PC-9 (cell line): Measurements from ENCODE around the gene KRTAP5-5. TPM values are rescaled to one million over a fixed set of nuclear protein-coding genes. Genes with fewer than 3 reads are reported as not detected.

Experiments used
- BruUV-seq: library from RNA; stranded (reverse); fragments of 400-500 nt; replicated peaks from 2 replicates; lab custom pipeline; 2021; lab: Mats Ljungman, UMichigan
- CTCF ChIA-PET: fragments of 300-600 bp; sonication (Branson Sonifier 250); formaldehyde crosslinking; loops from one replicate; lab custom pipeline; 2022; ENCODE audit warnings: antibody characterized with exemption; lab: Charles Lee
- POLR2A ChIA-PET: fragments of 300-600 bp; sonication (Branson Sonifier 250); formaldehyde crosslinking; loops from one replicate; lab custom pipeline; 2022; ENCODE audit warnings: antibody characterized with exemption; ENCODE audit not compliant: unreplicated experiment; lab: Charles Lee
- DNase-seq, 2 experiments: peaks; one replicate each; pipeline versions ENCODE4 v3.0.0 to v3.0.0-alpha.2; 2015 to 2022; ENCODE audit warnings: mixed read lengths in 1 of 2
- H2AFZ ChIP-seq: fragments of 200-600 bp; sonication (generic); 2 replicates; pipeline ENCODE4 v1.8.1; 2017; ENCODE audit warnings: antibody characterized with exemption
- H3F3A ChIP-seq: fragments of 200-600 bp; sonication (generic); 2 replicates; pipeline ENCODE4 v1.8.1; 2017; ENCODE audit warnings: antibody characterized with exemption, mild to moderate bottlenecking, low read depth; ENCODE audit not compliant: insufficient read depth
- H3K27ac ChIP-seq: fragments of 200-600 bp; sonication (generic); 2 replicates; pipeline ENCODE4 v1.6.1; 2016; ENCODE audit warnings: mixed run types
- H3K27me3 ChIP-seq: fragments of 200-600 bp; sonication (generic); 2 replicates; pipeline ENCODE4 v1.6.1; 2016; ENCODE audit warnings: low read depth, mixed run types; ENCODE audit not compliant: insufficient read depth
- H3K36me3 ChIP-seq: fragments of 200-600 bp; sonication (generic); 2 replicates; pipeline ENCODE4 v1.6.1; 2016; ENCODE audit warnings: low read depth, mixed run types
- H3K4me1 ChIP-seq: fragments of 200-600 bp; sonication (generic); replicated peaks from 2 replicates; pipeline ENCODE4 v1.6.1; 2016; ENCODE audit warnings: mixed run types; ENCODE audit not compliant: insufficient read depth
- H3K4me2 ChIP-seq: fragments of 200-600 bp; sonication (generic); 2 replicates; pipeline ENCODE4 v1.6.1; 2017; ENCODE audit warnings: mixed run types
- H3K4me3 ChIP-seq: fragments of 200-600 bp; sonication (generic); 2 replicates; pipeline ENCODE4 v1.6.1; 2016; ENCODE audit warnings: mixed run types
- H3K79me2 ChIP-seq: fragments of 200-600 bp; sonication (generic); 2 replicates; pipeline ENCODE4 v1.6.1; 2017; ENCODE audit warnings: low read depth, mixed run types
- H3K9me2 ChIP-seq: fragments of 200-600 bp; sonication (generic); 2 replicates; pipeline ENCODE4 v1.8.1; 2017; ENCODE audit warnings: mild to moderate bottlenecking; ENCODE audit not compliant: insufficient read depth
- H3K9me3 ChIP-seq: fragments of 200-600 bp; sonication (generic); 2 replicates; pipeline ENCODE4 v1.8.1; 2016; ENCODE audit warnings: low read depth; ENCODE audit not compliant: insufficient read depth
- H4K20me1 ChIP-seq: fragments of 200-600 bp; sonication (generic); 2 replicates; pipeline ENCODE4 v1.8.1; 2017; ENCODE audit not compliant: insufficient read depth
- EZH2 ChIP-seq: fragments of 200-600 bp; sonication (generic); IDR thresholded peaks from 2 replicates; pipeline ENCODE4 v1.8.0; 2017; ENCODE audit warnings: antibody characterized with exemption, low read depth
- intact Hi-C: fragments of 100-400 bp; cut with micrococcal nuclease; formaldehyde crosslinking; loops from one replicate; pipeline ENCODE4 v1.10.0; 2022; ENCODE audit not compliant: unreplicated experiment
- total RNA-seq: library from RNA; stranded (reverse); gene quantifications from 2 replicates; pipeline ENCODE4 v1.2.3, GENCODE V29; 2021
- TF ChIP-seq, protein P1 (sequence below): fragments of 200-600 bp; sonication (generic); conservative IDR thresholded peaks from 2 replicates; pipeline ENCODE4 v1.6.1; 2017; ENCODE audit warnings: mixed run types, antibody characterized with exemption, mild to moderate bottlenecking, moderate library complexity

KRTAP5-5 gene
- total RNA-seq, 1 experiment from 2014 or later, result not detected

GRCh38 chr11:1656061-1656441 is 26.5 kb downstream of the KRTAP5-5 start:
- POLR2A ChIA-PET, result no interaction called here
- Histone ChIP-seq H3K4me1 (no peaks in the 10 kb centered on the region), H3K9me2 (no peaks in the 10 kb centered on the region), H3K27me3 (peaks cover 54% of the 10 kb centered on the region), H3K36me3 (no peaks in the 10 kb centered on the region), H3K4me3 (no peak overlapping the region), H2AFZ (no peak overlapping the region), H3K9me3 (no peaks in the 10 kb centered on the region), H3F3A (no peaks in the 10 kb centered on the region), H3K4me2 (no peak overlapping the region), H3K27ac (no peak overlapping the region), H4K20me1 (no peaks in the 10 kb centered on the region), H3K79me2 (no peaks in the 10 kb centered on the region)
- TF ChIP-seq, protein P1, sequence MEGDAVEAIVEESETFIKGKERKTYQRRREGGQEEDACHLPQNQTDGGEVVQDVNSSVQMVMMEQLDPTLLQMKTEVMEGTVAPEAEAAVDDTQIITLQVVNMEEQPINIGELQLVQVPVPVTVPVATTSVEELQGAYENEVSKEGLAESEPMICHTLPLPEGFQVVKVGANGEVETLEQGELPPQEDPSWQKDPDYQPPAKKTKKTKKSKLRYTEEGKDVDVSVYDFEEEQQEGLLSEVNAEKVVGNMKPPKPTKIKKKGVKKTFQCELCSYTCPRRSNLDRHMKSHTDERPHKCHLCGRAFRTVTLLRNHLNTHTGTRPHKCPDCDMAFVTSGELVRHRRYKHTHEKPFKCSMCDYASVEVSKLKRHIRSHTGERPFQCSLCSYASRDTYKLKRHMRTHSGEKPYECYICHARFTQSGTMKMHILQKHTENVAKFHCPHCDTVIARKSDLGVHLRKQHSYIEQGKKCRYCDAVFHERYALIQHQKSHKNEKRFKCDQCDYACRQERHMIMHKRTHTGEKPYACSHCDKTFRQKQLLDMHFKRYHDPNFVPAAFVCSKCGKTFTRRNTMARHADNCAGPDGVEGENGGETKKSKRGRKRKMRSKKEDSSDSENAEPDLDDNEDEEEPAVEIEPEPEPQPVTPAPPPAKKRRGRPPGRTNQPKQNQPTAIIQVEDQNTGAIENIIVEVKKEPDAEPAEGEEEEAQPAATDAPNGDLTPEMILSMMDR, result no peak
- TF ChIP-seq EZH2, result no peak
- CTCF ChIA-PET, result no interaction called here
- DNase-seq, result no peak
- intact Hi-C loops, result no loop called here
- no TSS peak for BruUV-seq

GRCh38 chr11:1656670-1657069 is 27.1 kb downstream of the KRTAP5-5 start:
- Histone ChIP-seq H3K4me1 (no peaks in the 10 kb centered on the region), H3K4me3 (no peak overlapping the region), H3K36me3 (no peaks in the 10 kb centered on the region), H3K4me2 (no peak overlapping the region), H3F3A (no peaks in the 10 kb centered on the region), H3K9me2 (no peaks in the 10 kb centered on the region), H4K20me1 (no peaks in the 10 kb centered on the region), H2AFZ (no peak overlapping the region), H3K27ac (no peak overlapping the region), H3K27me3 (peaks cover 54% of the 10 kb centered on the region), H3K79me2 (no peaks in the 10 kb centered on the region), H3K9me3 (no peaks in the 10 kb centered on the region)
- TF ChIP-seq, protein P1, result no peak
- no peak for TF ChIP-seq EZH2
- intact Hi-C loops, result no loop called here
- no TSS peak for BruUV-seq
- ChIA-PET POLR2A (no interaction called here), CTCF (no interaction called here)
- no peak for DNase-seq

GRCh38 chr11:1659506-1659905 is 29.9 kb downstream of the KRTAP5-5 start:
- no peak for TF ChIP-seq EZH2
- TF ChIP-seq, protein P1, result no peak
- H3K27ac ChIP-seq, result no peak overlapping the region

More at GRCh38 chr11:1659506-1659905, 29.9 kb downstream of the KRTAP5-5 start:
- Histone ChIP-seq H3K36me3 (no peaks in the 10 kb centered on the region), H4K20me1 (no peaks in the 10 kb centered on the region), H3K4me3 (no peak overlapping the region), H3K79me2 (no peaks in the 10 kb centered on the region), H3K4me1 (no peaks in the 10 kb centered on the region), H3K9me2 (no peaks in the 10 kb centered on the region), H3K9me3 (no peaks in the 10 kb centered on the region), H3K4me2 (no peak overlapping the region), H3K27me3 (peaks cover 48% of the 10 kb centered on the region), H2AFZ (no peak overlapping the region), H3F3A (no peaks in the 10 kb centered on the region)
- BruUV-seq, result no TSS peak
- POLR2A ChIA-PET, result interaction anchor here (0.6 kb wide), 1 partner anchor 85 kb away, joined by 3 read pairs; no protein-coding TSS in a partner anchor
- intact Hi-C loops, result no loop called here
- no peak for DNase-seq
- CTCF ChIA-PET, result no interaction called here
